HepG2 (cell line): ENCODE results near the gene C11orf24. TPM values are rescaled to one million over a fixed set of nuclear protein-coding genes. Genes with fewer than 3 reads are reported as not detected.

Experiments used
- AHR ChIP-seq: IDR thresholded peaks from 2 replicates; pipeline ENCODE4 v1.6.1; 2018; ENCODE audit warnings: missing genetic modification reagents, missing compliant biosample characterization
- ATF6 ChIP-seq: sonication (generic); formaldehyde crosslinking; conservative IDR thresholded peaks from 2 replicates; pipeline ENCODE4 v1.4.0; 2020; ENCODE audit warnings: missing genetic modification reagents
- BCLAF1 ChIP-seq: fragments of 450-650 bp; IDR thresholded peaks from 2 replicates; pipeline ENCODE4 v1.6.1; 2017; ENCODE audit warnings: mild to moderate bottlenecking
- DMAP1 ChIP-seq: IDR thresholded peaks from 2 replicates; pipeline ENCODE4 v1.6.1; 2016
- ELF4 ChIP-seq: sonication (generic); formaldehyde crosslinking; IDR thresholded peaks from 2 replicates; pipeline ENCODE4 v1.5.0; 2020; ENCODE audit warnings: missing genetic modification reagents, mild to moderate bottlenecking, moderate library complexity, borderline replicate concordance
- FOXP1 ChIP-seq, 2 experiments: fragments of 450-650 bp in 1 of 2; IDR thresholded peaks; 2 replicates each; pipeline ENCODE4 v1.6.1; 2017 to 2018; ENCODE audit warnings: antibody characterized with exemption in 1 of 2
- GLI4 ChIP-seq: sonication (generic); formaldehyde crosslinking; IDR thresholded peaks from 2 replicates; pipeline ENCODE4 v1.5.1; 2020; ENCODE audit warnings: missing genetic modification reagents, mild to moderate bottlenecking, moderate library complexity, borderline replicate concordance
- GZF1 ChIP-seq: sonication (generic); formaldehyde crosslinking; IDR thresholded peaks from 2 replicates; pipeline ENCODE4 v1.5.1; 2020; ENCODE audit warnings: mild to moderate bottlenecking, missing genetic modification reagents
- LBX2 ChIP-seq: sonication (generic); formaldehyde crosslinking; IDR thresholded peaks from 2 replicates; pipeline ENCODE4 v1.5.0; 2020; ENCODE audit warnings: missing genetic modification reagents, mild to moderate bottlenecking, borderline replicate concordance
- NR0B2 ChIP-seq: sonication (generic); formaldehyde crosslinking; IDR thresholded peaks from 2 replicates; pipeline ENCODE4 v1.4.0; 2020; ENCODE audit warnings: mild to moderate bottlenecking, missing genetic modification reagents
- PCBP2 ChIP-seq: fragments of 200-400 bp; formaldehyde crosslinking; optimal IDR thresholded peaks from 2 replicates; pipeline ENCODE3; 2018; ENCODE audit warnings: low read length, low read depth; ENCODE audit not compliant: poor library complexity, severe bottlenecking
- TBX3 ChIP-seq: fragments of 450-650 bp; IDR thresholded peaks from 2 replicates; pipeline ENCODE4 v1.6.1; 2017; ENCODE audit warnings: antibody characterized with exemption, mild to moderate bottlenecking, inconsistent platforms, borderline replicate concordance
- ZNF557 ChIP-seq: sonication (generic); formaldehyde crosslinking; IDR thresholded peaks from 2 replicates; pipeline ENCODE4 v1.4.0; 2020; ENCODE audit warnings: missing genetic modification reagents
- ZNF629 ChIP-seq: sonication (generic); formaldehyde crosslinking; conservative IDR thresholded peaks from 2 replicates; pipeline ENCODE4 v1.5.0; 2020; ENCODE audit warnings: missing genetic modification reagents
- ZNF7 ChIP-seq: IDR thresholded peaks from 2 replicates; pipeline ENCODE4 v1.6.1; 2016; ENCODE audit warnings: missing biosample characterization, missing genetic modification reagents
- ZNF703 ChIP-seq: sonication (generic); formaldehyde crosslinking; IDR thresholded peaks from 2 replicates; pipeline ENCODE4 v1.5.1; 2020; ENCODE audit warnings: missing genetic modification reagents, mild to moderate bottlenecking, moderate library complexity, borderline replicate concordance
- ZNF781 ChIP-seq: sonication (generic); formaldehyde crosslinking; IDR thresholded peaks from 2 replicates; pipeline ENCODE4 v1.5.1; 2020; ENCODE audit warnings: borderline replicate concordance, mild to moderate bottlenecking, missing genetic modification reagents; ENCODE audit errors: not compliant biosample characterization
- ZNF792 ChIP-seq: IDR thresholded peaks from 2 replicates; pipeline ENCODE4 v1.6.1; 2016
- polyA plus RNA-seq, 8 experiments: library from polyadenylated mRNA; depleted of rRNA in 3 of 8; stranded (reverse) in 7 of 8; unstranded in 1 of 8; fragments of >200 nt; fragmentation: Illumina TruSeq in 4 of 8; extraction: Trizol in 4 of 8; gene quantifications; 2 replicates each; pipeline versions ENCODE4 v1.2.1 to v1.2.3, GENCODE V29; 2011 to 2016; ENCODE audit warnings: low read depth in 4 of 8, missing spikeins in 1 of 8, mixed read lengths in 1 of 8; ENCODE audit not compliant: insufficient read depth in 1 of 8
- total RNA-seq, 5 experiments: library from RNA; depleted of rRNA; stranded (reverse); fragments of >200 nt; fragmentation: Illumina TruSeq; extraction: Trizol; gene quantifications; 2 replicates each; pipeline ENCODE4 v1.2.3, GENCODE V29; 2016; ENCODE audit warnings: low read depth in 1 of 5
- TF ChIP-seq, protein P1 (sequence below): sonication (generic); formaldehyde crosslinking; IDR thresholded peaks from 2 replicates; pipeline ENCODE4 v1.4.0; 2020; ENCODE audit warnings: mild to moderate bottlenecking, missing genetic modification reagents

The C11orf24 gene
- total and polyA plus RNA-seq, 2 of the 13 experiments (the other 11 are each of a cell fraction or from before 2014, with no cell fraction given): 52.9 to 55.5 TPM

DNA sequence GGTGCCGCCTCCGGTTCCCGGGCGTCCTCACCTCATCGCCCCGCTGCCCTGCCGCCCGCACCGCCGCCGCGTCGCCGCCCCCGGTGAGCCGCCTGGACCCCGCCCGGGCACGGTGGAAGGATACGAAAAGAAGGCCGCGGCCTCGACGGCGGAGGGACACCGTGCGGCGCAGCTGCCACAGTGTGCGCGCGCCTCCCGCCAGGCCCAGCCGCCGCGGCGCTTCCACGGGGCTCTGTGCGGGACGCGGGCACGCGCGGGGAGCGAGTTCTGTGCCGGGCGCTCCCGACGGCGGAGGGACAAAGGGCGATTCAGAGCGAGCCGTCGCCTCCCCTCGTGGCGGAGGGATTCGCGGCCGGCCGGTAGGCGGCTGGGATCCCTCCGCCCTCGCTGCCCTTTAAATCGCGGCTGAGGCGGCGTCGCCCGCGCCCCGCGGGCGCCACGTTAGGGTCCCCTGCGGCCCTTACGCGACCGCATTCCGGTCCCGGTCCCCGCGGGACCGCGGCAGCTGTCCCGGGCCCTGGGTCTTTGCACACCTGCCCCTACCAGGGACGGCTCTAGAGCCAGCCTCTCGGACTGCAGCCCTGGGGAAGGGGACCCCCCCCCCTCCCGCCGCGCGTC lies 58.1 kb downstream of the C11orf24 start (continued):
- peak; percentile 30; the same call in 1 of the 2 replicates for TF ChIP-seq ZNF557
- TF ChIP-seq, protein P1, sequence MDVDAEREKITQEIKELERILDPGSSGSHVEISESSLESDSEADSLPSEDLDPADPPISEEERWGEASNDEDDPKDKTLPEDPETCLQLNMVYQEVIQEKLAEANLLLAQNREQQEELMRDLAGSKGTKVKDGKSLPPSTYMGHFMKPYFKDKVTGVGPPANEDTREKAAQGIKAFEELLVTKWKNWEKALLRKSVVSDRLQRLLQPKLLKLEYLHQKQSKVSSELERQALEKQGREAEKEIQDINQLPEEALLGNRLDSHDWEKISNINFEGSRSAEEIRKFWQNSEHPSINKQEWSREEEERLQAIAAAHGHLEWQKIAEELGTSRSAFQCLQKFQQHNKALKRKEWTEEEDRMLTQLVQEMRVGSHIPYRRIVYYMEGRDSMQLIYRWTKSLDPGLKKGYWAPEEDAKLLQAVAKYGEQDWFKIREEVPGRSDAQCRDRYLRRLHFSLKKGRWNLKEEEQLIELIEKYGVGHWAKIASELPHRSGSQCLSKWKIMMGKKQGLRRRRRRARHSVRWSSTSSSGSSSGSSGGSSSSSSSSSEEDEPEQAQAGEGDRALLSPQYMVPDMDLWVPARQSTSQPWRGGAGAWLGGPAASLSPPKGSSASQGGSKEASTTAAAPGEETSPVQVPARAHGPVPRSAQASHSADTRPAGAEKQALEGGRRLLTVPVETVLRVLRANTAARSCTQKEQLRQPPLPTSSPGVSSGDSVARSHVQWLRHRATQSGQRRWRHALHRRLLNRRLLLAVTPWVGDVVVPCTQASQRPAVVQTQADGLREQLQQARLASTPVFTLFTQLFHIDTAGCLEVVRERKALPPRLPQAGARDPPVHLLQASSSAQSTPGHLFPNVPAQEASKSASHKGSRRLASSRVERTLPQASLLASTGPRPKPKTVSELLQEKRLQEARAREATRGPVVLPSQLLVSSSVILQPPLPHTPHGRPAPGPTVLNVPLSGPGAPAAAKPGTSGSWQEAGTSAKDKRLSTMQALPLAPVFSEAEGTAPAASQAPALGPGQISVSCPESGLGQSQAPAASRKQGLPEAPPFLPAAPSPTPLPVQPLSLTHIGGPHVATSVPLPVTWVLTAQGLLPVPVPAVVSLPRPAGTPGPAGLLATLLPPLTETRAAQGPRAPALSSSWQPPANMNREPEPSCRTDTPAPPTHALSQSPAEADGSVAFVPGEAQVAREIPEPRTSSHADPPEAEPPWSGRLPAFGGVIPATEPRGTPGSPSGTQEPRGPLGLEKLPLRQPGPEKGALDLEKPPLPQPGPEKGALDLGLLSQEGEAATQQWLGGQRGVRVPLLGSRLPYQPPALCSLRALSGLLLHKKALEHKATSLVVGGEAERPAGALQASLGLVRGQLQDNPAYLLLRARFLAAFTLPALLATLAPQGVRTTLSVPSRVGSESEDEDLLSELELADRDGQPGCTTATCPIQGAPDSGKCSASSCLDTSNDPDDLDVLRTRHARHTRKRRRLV (CRISPR knock-in tag): no peak
- no peak for TF ChIP-seq PCBP2
- 0 out of 2 replicates have a peak, but pooled peaks have one; percentile 45 for TF ChIP-seq AHR
- peak; percentile 46; the same call in 1 of the 2 replicates for TF ChIP-seq ZNF629 (CRISPR knock-in tag)
- 0 out of 2 replicates have a peak, but pooled peaks have one; percentile 11 for TF ChIP-seq TBX3
- peak; percentile 93 for TF ChIP-seq DMAP1 (CRISPR knock-in tag)
- TF ChIP-seq GLI4: no peak
- TF ChIP-seq LBX2 (CRISPR knock-in tag): peak; percentile 51; the same call in 1 of the 2 replicates
- 0 out of 2 replicates have a peak, but pooled peaks have one; percentile 67 for TF ChIP-seq ATF6 (CRISPR knock-in tag)
- no peak for TF ChIP-seq ZNF7 (CRISPR knock-in tag)
- no peak for TF ChIP-seq FOXP1 (IDR thresholded peaks at IDR 0.05)
- no peak for TF ChIP-seq FOXP1 (CRISPR knock-in tag; IDR thresholded peaks at IDR 0.05)
- TF ChIP-seq NR0B2 (CRISPR knock-in tag): no peak
- peak; percentile 25 for TF ChIP-seq ZNF781
- TF ChIP-seq ZNF792: 0 out of 2 replicates have a peak, but pooled peaks have one; percentile 35
- TF ChIP-seq ELF4 (CRISPR knock-in tag): no peak
- no peak for TF ChIP-seq GZF1 (CRISPR knock-in tag)
- no peak for TF ChIP-seq BCLAF1
- TF ChIP-seq ZNF703 (CRISPR knock-in tag): no peak
